D341Med (cell line): Measurements from ENCODE around the gene SEMA6B.
"Not testable (repeated sequence)": the region's sequence is repeated elsewhere in the genome, so short reads cannot be mapped to it uniquely, and the experiment has no call there.

ENCODE experiments used
- DNase-seq: peaks from one replicate; pipeline ENCODE4 v3.0.0; 2012; ENCODE audit warnings: low spot score

SEMA6B gene

DNA sequence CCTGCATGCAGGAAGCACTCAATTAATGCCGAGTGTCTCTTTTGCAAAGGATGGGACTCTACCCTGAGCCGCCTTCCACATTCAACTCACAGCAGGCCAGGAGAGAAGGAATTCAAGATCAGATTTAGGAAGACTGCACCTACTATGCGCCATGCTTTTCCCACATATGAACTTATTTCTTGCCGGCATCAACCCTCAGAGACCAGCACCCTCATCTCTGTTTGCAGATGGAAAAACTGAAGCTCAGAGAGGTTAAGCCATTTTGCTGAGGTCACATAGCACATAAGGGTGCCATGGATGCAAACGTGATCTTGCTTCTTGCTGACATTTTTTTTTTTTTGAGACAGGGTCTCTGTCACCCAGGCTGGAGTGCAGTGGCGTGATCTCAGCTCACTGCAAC, 14.2 kb upstream of the SEMA6B start:
- no peak for DNase-seq

DNA sequence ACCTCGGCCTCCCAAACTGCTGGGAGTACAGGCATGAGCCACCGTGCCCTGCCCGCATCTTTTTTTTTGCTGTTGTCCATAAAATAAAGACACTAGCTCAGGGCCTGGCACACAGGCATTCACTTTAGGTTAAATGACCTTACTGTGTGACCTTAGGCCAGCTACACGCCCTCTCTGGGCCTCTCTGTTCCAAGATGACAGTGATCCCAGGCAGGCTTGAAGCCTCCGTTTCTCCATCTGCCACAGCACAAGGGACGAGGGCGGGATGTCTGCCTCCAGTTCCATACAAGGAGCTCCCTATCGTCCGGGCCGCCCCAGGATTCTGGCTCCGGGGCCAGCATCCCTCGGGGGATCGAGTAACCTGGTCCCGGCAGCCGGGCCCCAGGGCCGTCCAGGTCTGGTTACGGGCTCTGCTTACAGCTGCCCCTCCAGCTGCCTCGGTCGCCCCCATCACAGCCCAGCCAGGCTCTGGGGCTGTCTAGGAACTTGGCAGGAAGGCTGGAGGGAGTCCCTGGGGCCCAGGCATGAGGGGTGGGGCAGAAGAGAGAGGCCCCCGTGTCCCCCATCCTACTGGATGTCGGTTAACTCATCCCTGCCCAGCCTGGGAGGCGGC, 11.9 kb upstream of the SEMA6B start:
- DNase-seq = peak; percentile 74

DNA sequence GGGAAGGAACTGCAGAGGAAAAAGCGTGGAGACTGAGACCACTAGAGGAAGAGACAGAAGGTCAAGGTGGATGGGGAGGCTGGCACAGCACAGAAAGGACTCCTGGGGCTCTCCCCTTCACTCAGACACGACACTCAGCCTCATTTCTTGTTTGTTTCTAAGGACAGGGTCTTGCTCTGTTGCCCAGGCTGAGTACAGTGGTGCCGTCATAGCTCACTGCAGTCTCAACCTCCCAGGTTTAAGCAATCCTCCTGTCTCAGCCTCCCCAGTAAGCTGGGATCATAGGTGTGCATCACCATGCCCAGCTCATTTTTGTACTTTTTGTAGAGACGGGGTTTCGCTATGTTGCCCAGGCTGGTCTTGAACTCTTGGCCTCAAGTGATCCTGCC, 11.4 kb upstream of the SEMA6B start:
- no peak for DNase-seq

DNA sequence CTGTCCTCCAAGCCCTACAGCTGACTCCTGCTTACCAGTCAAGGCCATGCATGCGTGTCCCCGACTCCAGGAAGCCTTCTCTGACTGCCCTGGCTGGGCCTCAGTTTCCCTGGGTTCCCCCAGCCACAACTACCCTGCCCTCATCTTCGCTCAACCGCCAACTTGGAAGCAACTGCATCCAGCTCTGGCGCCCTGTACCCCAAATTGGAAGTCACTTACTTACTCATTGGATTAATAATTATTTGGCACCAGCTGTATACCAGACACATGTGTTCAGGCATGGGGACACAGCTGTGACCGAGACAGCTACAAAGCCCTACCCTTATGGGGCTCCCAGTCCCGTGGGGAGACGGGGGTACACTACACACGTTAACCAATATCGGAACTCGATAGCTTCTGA, 10.9 kb upstream of the SEMA6B start:
- DNase-seq = no peak

DNA sequence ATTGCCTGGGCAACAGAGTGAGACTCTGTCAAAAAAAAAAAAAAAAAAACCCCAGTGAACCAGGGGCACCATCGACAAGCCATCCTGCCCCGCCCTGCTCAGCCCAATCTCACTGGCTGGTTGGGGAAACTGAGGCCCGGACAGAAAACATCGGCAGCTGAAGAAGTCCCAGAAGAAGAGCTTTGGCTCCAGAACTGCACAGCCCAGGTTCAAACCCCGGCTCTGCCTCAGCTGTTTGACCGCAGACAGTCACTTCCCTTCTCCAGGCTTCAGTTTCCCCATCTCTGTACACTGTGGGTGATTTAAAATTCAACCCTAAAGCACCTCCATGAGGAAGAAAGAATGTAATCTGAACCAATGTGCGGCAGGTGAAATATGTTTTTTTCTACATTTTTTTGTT, 9.4 kb upstream of the SEMA6B start:
- DNase-seq = no peak

DNA sequence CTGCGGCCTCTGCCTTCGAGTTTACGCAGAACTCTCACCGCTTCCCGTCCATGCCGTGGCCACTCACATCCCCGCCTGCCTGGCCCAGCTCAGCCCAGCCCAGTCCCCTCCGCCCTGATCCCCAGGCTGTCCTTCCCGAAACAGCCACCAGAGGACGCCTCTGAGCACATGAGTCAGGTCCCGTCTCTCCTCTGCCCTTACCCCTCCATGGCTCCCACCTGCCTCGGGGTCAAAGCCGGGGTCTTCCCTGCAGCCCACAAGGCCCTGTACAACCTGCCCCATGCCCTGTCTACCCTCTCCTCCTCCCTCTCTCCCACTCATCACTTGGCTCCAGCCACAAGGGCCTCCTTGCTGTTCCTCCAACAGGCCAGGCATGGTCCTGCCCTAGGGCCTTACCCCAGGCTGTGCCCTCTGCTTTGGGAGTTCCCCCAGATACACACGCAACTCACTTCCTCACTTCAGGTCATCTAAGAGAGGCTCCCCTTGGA, 8.1 kb upstream of the SEMA6B start:
- DNase-seq = peak; percentile 77

DNA sequence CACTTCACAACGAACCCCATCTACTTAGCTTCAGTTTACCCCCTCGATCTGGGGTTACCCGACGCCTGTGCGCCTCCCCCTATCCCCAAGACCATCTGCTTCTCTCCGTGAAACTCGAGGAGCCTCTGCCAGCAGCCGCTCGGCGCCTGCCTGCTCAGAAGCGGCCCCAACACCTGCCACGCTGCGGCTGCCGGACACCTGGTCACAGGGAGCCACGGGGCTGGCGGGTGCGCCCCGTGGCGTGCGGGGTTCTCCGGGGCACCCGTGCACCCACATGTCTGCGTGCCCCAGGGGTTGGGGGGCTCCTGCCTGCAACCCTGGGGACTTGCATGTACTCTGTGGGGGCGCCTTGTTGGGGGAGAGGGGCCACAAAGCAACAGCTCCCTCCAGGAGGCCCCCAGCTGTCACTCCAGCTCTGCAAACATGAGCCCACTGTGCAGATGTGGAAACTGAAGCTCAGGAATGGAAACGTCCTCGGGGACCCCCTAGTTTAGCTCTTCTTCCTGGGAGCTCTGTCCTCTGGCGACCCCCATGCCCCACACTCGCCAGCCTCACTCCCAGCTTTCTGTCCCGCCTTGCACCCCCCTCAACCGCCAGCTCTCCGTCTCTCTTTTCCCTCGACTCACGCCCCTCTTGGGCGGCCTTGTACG, 7.0 kb upstream of the SEMA6B start:
- DNase-seq = no peak

DNA sequence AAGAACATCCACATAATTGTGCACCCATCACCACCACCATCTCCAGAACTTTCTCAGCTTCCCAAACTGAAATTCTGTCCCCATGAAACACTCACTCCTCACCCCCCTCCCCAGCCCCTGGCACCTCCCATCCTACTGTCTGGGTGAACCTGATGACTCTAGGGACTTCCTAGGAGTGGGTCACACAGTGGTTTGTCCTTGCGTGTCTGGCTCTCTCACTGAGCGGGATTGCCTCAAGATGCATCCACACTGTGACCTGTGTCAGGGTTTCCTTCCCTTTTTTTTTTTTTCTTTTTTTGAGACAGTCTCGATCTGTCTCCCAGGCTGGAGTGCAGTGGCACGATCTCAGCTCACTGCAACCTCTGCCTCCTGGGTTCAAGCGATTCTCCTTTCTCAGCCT, 4.1 kb upstream of the SEMA6B start:
- DNase-seq = not testable (repeated sequence)

DNA sequence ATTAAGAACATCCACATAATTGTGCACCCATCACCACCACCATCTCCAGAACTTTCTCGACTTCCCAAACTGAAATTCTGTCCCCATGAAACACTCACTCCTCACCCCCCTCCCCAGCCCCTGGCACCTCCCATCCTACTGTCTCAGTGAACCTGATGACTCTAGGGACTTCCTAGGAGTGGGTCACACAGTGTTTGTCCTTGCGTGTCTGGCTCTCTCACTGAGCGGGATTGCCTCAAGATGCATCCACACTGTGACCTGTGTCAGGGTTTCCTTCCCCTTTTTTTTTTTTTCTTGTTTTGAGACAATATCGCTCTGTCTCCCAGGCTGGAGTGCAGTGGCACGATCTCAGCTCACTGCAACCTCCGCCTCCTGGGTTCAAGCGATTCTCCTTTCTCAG, 2.6 kb upstream of the SEMA6B start:
- not testable (repeated sequence) for DNase-seq

DNA sequence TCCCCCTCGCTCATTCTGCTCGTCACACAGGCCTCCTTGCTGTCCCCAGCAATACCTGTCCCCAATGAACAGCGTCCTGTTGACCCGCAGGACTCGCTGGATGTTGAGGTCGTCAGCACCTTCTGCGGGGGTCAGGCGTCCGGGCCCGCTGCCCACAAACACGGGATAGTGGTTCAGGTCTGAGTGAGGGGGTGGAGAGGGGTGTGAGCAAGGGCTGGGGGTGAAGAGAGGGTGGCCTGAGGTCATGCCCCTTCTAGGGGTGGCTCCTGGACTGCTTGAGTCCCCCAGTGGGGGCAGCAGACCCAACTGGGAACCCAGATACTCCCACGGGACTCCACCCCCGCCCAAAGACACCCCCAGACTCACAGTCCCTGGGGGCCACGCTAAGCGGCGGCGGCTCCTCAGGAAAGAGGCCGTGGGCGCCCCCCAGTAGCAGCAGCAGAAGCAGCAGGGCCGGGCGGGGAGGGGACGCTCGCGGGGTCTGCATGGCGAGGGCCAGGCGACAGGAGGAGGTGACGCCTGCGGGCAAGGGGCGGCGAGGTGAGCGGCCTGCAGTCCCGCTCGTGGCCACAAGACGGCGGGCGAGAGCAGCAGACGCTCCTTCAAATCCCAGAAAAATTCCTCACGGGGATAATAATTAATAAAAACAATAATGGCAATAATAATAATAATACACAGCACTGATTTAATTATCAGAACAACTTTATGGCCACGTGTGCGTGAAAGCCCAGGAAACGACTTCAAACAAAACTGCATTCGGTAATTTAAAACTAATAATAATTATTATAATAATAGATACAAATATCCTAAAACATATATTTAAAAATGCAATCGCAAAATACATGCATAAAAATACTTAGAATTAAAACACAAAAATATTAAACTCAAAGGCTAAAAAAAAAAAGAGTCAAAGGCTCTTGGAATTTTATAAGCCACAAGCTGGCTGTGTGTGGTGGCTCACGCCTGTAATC, 1.2 kb downstream of the SEMA6B start:
- peak; percentile 90 for DNase-seq

DNA sequence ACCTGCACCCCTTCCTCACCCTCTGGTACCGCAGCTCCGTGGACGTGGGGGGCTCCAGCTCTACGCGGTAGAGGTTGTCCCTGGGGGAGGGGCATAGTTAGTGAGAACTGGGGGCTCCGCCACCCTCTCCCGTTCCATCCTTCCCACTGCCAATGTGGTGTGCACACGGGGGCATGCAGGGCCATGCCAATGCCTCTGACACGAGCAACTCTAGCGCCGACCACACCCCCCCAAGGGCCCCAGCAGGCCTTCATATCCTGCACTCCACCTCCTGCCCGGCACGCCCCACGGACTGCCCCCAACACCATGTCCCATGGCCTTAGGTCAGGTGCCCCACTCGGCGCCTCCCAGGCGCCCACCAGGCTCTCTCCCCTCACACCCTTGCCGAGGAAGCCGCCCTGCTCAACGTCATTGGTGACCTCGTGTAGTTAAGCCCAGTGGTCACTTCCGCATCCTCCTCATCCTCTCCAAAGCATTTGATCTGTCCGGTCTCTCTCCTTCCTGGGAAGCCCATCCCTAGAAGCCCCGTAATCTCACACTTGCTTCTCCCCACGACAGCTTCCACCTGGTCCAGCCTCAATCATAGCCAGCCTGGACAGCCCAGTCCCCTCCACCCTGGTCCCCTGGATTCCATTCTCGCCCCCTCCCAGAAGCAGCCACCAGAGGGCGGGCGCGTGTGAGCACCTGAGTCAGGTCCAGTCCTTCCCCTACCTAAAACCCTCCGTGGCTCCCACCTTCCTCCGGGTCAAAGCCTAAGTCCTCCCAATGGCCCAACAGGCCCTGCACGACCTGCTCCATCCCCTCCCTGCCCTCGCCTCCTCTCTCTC, 2.1 kb downstream of the SEMA6B start:
- no peak for DNase-seq

DNA sequence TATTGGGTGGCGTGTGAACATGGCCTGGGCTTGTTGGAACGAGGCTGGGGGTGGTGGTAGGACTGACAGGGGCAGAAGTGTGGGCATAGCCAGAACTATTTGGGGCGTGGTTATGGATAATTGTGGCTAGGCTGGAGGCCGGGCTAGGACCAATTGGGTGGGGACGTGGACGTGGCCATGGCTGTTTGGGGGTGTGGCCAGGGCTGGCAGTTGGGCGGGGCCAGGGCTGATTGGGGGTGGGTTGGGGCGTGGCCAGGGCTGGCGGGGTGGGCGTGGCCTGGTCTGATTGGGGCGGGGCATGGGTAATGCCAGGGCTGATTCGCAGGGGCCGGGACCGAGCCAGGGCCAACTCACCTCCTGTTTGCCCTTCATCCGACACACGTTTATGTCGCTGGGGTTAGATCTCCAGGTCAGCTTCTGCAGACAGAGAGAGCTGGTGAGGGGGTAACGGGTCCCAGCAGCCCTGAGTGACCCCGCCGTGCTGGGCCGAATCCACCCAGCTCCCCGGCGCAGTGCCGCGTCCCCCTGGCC, 2.8 kb downstream of the SEMA6B start:
- DNase-seq = peak; percentile 83

DNA sequence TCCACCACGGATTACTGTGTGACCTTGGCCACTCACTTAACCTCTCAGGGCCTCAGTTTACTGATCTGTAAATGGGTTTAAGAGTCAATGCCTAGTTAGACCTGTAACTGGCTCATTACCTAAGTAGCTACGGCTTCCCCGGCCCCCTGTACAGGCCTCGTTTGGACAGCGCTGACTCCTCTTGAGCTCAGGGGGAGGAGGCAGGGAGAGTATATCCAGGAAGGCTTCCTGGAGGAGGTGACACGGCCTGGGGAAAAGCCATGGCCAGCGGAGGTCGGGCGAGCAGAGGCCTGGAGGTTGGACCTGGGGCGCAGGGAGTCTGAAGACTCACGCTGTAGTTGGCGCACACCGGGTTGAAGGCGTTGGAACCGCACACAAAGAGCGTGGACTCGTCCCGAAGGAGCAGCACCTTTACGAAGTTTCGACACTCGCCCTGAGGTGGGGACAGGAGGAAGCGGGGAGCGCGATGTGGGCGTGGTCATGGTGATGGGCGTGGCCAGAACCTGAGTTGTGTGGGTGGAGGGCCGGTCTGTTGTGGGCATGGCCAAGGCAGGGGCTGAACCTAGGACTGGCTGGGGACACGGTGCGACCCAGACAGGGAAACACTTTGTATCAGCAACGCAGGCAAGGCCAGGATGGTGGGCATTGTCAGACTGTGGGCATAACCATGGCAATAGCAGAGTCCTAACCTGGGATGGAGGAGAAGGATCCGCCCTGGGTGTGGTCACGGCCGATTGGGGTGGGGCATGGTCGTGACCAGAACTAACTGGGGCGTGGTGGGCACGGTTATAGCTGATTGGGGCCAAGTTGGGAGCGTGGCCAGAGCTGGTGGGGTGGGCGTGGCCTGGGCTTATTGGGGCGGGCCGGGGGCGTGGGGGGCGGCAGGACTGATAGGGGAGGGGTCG, 3.6 kb downstream of the SEMA6B start:
- peak; percentile 55 for DNase-seq

DNA sequence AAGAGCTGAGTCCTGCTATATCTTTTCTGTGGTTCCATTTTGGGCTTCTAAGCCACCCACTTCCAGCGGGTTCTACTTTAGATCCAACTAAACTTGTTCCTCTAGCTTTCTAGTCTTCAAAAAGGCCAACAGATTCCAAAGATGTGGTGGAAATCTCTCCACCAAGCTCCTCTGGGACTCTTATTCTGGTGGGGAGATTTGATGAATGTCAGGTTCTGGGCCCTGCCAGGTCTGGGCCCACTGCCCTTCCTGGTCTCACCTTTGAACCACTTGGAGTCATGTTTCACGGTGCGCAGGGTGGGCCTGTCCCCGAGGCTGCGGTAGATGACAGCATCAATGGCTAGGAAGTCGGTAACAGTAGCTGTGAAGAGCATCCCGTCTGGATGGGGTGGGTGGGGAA, 4.8 kb downstream of the SEMA6B start:
- DNase-seq = no peak

DNA sequence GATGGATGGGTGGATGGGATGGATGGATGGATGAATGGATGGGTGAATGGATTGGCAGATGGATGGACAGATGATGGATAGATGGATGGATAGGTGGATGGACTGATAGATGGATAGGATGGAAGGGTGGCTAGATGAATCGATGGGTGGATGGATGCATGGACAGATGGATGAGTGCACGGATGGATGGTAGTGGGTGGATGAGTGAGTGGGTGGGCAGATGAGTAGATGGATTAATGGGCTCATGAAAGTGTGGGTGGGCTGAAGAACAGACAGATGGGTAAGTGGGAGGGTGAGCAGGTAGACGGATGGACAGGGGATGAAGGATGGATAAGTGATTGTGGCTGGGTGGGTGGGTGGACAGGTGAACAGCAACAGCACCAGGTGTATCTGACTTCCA, 5.7 kb downstream of the SEMA6B start:
- DNase-seq = no peak

DNA sequence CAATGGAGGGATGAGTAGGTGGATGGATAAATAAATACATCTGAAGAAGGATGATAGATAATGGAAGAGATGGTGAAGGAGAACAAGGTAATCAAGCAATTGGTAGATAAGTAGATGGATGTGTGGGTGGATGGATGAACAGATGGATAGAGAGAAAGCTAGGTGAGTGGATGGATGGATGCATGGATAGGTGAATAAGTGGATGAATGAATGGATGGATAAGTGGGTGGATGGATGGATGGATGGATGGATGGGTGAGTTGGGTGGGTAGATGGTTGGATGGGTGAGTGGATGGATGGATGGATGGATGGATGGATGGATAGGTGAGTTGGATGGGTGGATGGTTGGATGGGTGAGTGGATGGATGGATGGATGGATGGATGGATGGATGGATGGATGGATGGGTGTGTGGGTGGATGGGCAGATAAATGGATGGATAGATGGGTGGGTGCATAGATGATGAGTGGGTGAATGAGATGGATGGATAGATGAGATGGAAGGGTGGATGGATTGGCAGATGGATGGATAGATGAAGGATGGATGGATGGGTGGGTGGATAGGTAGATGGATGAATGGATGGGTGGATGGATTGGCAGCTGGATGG, 6.3 kb downstream of the SEMA6B start:
- no peak for DNase-seq

DNA sequence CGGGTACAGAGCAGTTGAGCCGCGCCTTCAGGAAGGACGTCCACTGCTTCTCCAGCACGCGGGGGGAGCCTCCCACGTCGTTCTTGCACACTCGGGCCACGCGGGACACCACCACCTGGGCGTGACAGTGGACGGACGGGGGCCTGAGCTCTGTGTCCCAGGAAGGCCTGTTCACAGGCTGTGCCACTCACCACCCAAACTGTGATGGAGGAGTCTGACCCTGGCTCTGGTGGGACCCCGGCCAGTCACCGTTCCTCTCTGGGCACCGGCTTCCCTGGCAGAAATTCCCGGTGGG, 7.0 kb downstream of the SEMA6B start:
- DNase-seq = no peak

DNA sequence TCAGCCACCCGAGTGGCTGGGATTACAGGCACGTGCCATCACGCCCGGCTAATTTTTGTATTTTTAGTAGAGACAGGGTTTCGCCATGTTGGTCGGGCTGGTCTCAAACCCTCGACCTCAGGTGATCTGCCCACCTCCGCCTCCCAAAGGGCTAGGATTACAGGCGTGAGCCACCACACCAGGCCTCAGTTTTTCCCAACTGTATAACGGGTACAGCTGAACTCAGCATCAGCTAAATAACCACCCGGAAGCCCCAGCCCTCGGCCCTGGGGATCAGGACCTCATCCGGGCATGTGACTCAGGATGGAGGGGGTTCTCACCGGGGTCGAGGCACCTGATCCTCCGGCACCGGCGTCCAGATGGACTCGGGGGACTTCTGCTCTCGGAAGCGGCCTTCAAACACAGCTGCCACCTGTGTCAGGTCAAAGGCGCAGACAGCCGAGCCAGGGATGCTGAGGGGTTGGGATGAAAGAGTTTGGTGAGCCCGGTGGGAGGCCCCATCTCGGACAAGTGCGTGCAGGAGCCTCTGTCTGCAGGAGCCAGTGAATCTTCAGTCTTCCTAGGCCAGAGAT, 8.9 kb downstream of the SEMA6B start:
- peak; percentile 23 for DNase-seq

DNA sequence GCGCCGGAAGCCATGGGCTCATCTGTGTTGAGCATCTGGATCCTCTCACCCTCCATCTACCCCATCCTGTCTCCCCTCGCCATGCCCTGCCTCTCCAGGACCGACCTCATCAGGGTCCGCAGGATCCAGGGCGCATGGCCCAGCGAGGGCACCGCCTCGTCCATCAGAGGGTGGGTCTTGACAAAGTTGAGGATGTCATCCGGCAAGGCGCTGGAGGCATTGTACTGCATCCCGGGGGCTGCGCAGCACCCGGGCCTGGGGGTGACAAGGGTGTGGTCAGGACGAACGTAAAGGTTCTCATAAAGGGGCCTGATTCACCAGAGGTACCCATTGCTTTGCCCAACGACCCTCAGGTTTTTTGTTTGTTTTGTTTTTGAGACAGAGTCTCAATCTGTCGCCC, 9.5 kb downstream of the SEMA6B start:
- peak; percentile 35 for DNase-seq

DNA sequence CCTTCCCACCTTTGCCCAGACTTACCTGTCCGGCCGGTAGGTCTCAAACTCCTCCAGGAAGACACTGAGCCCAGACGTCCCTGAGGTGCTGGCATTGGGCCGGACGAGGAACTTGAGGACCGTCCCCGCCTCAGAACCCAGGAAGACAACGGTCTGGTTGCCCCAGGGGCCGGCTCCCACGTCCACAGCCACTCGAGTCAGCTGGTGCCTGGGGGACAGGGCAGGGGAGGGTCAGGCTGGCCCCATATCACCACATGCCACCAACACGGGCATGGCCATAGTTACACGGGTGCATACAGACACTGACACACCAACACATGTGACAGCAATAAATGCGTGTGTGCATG, 11.3 kb downstream of the SEMA6B start:
- peak; percentile 27 for DNase-seq
